Panc1 (cell line): ENCODE data around the gene FKBP1A.

Source experiments
- REST ChIP-seq, 2 experiments: IDR thresholded peaks; 2 replicates each; pipeline ENCODE4 v1.6.1; 2011 to 2012; ENCODE audit warnings: low read depth in 2 of 2, control low read depth in 1 of 2, low read length in 1 of 2, mild to moderate bottlenecking in 1 of 2, moderate library complexity in 1 of 2; ENCODE audit not compliant: insufficient read depth in 1 of 2
- TF ChIP-seq, protein P1 (sequence below): fragments of 450-650 bp; IDR thresholded peaks from 2 replicates; pipeline ENCODE4 v1.5.1; 2017; ENCODE audit warnings: mild to moderate bottlenecking

DNA sequence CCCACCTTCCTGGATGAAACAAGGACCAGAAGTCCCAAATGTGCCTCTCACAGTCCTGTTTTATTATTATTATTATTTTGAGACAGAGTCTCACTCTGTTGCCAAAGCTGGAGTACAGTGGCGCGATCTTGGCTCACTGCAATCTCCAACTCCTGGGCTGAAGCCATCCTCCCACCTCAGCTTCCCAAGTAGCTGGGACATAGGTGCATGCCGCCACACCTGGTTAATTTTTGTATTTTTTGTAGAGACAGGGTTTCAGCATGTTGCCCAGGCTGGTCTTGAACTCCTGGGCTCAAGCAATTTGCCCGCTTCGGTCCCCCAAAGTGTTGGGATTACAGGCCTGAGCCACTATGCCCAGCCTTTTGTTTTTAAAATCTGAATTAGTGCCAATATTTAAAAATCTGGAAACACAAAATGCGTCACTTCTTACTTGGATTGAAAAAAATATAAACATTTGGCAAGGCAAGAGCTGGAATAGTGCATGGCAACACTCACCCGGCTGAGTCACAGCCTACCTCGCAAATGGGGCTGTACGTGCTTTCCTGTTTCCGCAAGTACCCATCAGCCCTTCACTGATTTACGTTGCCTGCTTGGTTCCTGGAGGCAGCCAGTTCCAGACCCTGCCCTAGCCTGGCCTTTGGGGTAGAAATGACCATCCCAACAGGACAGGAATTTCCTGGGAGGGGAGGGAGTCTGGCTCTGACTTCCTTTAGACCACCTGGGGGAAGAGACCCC, 70.2 kb downstream of the FKBP1A start:
- TF ChIP-seq, protein P1, sequence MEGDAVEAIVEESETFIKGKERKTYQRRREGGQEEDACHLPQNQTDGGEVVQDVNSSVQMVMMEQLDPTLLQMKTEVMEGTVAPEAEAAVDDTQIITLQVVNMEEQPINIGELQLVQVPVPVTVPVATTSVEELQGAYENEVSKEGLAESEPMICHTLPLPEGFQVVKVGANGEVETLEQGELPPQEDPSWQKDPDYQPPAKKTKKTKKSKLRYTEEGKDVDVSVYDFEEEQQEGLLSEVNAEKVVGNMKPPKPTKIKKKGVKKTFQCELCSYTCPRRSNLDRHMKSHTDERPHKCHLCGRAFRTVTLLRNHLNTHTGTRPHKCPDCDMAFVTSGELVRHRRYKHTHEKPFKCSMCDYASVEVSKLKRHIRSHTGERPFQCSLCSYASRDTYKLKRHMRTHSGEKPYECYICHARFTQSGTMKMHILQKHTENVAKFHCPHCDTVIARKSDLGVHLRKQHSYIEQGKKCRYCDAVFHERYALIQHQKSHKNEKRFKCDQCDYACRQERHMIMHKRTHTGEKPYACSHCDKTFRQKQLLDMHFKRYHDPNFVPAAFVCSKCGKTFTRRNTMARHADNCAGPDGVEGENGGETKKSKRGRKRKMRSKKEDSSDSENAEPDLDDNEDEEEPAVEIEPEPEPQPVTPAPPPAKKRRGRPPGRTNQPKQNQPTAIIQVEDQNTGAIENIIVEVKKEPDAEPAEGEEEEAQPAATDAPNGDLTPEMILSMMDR, result no peak
- no peak for TF ChIP-seq REST (IDR thresholded peaks at IDR 0.05; ENCODE audit: insufficient read depth in 1 of 2, low read depth in 2 of 2, low read length in 1 of 2)
